ENCODE measurements around the gene ULBP3. TPM values are rescaled to one million over a fixed set of nuclear protein-coding genes. Genes with fewer than 3 reads are reported as not detected.

The ULBP3 gene
- total and polyA plus RNA-seq, 9 of the 15 experiments (the other 6 are each of a cell fraction or from before 2014, with no cell fraction given): 0.25 to 0.33 TPM; not detected in 7

DNA sequence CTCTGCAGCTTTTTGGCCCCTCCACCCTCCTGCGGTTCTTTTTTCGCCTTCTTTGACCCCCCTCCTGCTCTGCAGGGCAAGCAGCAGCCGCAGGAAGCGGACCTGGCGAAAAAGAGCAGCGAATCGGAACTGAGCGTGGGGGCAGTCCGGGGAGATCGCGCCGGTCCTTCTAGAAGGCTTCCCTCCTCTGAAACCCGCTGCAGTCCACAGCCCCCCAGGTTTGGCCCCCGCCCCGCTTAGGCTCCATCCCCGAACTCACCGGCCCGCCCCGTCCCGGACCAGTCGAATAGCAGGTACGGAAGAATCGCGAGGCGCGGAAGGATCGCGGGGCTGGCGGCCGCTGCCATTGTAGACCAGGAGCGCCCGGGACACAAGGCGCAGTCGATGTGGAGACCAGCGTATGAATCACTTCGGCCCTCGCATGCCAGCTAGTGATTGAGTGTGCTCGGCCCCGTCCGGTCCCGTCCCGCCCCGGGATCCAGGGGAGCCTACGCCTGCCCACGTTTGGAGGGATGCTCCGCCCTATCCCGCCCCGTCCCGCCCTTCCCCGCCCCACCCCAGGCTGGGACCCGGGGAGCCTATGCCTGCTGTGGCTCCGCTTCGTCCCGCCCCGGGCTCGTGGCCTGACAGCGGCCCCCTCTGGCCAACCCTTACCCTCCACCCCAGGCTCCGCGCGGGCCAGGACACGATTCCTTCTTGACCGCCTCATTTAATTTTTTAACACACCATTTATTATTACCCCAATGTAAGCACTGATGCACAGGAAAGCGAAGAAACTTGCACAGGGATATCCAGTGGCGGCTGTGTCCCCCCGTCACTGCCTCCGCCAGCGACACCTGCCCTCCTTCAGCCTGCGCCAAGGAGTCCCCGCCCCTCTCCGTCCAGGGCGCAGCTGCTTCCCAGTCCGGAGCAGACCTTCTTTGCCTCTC, at the start of gene ULBP3 (continued):
- peak; percentile 23 for TF ChIP-seq CCNT2 (IDR thresholded peaks at IDR 0.05; ENCODE audit: borderline replicate concordance, extremely low read depth, insufficient read length, low read depth, low read length)

DNA sequence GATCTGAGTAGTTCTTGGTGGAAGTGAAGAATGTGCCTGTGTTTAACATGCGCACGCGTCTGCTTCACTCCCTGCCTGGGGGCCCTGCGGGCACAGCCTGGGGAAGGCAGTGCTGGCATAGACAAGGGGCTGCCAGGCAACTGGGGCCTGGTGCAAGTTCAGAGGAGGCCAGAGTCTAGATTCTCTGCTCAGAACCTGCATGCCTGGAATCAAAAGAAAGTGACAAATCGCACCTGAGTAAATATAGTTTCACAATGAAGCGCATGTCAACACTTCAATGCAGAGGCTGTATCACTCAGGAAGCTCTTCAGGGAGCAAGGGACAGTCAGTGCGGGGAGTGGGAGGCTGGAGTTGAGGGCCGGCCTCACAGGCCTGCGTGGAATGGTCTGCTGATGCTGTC, 49.7 kb upstream of the ULBP3 start:
- intact Hi-C loops (cut with micrococcal nuclease) (no loop called here), in situ Hi-C loops (cut with MboI) (no loop called here)
- no peak overlapping the region for H3K4me3 ChIP-seq
- peak; percentile 16; the same call in 2 of the 3 replicates for ATAC-seq
- H2AFZ ChIP-seq (ENCODE audit: low read depth, low read length): no peak overlapping the region
- no peaks in the 10 kb centered on the region for H3K79me2 ChIP-seq (ENCODE audit: control insufficient read depth, insufficient read depth, low read length)
- H3K27ac ChIP-seq (ENCODE audit: extremely low read depth, low read depth, low read length): no peak overlapping the region
- no peaks in the 10 kb centered on the region for H3K36me3 ChIP-seq (ENCODE audit: control insufficient read depth, insufficient read depth, low read length)
- peaks cover 0 to 5% of the 10 kb centered on the region in 2 experiments; a peak in 1 of 5 replicates for H3K4me1 ChIP-seq (replicated peaks in 1 of 2; ENCODE audit: control insufficient read depth in 2 of 2, insufficient read depth in 2 of 2, low read length in 2 of 2)
- ChIA-PET POLR2A (interaction anchor here (0.8 to 1.3 kb wide), 5 partner anchors 15 to 31 kb away, joined by 3 to 6 read pairs (median 3); no protein-coding TSS in a partner anchor), CTCF (ENCODE audit: low intra/inter-chr PET ratio) (no interaction called here)
- H3K4me2 ChIP-seq (ENCODE audit: insufficient read depth, low read length): no peak overlapping the region
- peak overlapping the region in 1 of 2 experiments; percentile 70; a peak in 1 of 4 replicates for H3K9ac ChIP-seq (ENCODE audit: insufficient read depth in 1 of 2, low read depth in 2 of 2, low read length in 2 of 2)
- H3K9me1 ChIP-seq (ENCODE audit: control insufficient read depth, insufficient read depth, low read length): no peaks in the 10 kb centered on the region
- no peak for DNase-seq (ENCODE audit: extremely low read depth in 1 of 4, low spot score in 3 of 4)
- FAIRE-seq: no peak
- H3K27me3 ChIP-seq (ENCODE audit: control insufficient read depth in 2 of 2, insufficient read depth in 2 of 2, low read length in 2 of 2): peaks cover 9 to 31% of the 10 kb centered on the region in 2 experiments; a peak in 4 of 5 replicates
- WGBS (ENCODE audit: insufficient coverage, low coverage, missing lambda C conversion rate): 25% methylated on average over 9 of the region's 9 CpGs
- BruUV-seq (replicated peaks): no TSS peak
- no peaks in the 10 kb centered on the region for H4K20me1 ChIP-seq (replicated peaks; ENCODE audit: control insufficient read depth, insufficient read depth, low read length)
- no peaks in the 10 kb centered on the region for H3K9me3 ChIP-seq (replicated peaks; ENCODE audit: control insufficient read depth, insufficient read depth, low read depth, low read length)
- TF ChIP-seq MYBL2 (IDR thresholded peaks at IDR 0.05; ENCODE audit: low read depth) (no peak), MYBL2 (CRISPR knock-in tag; IDR thresholded peaks at IDR 0.05; ENCODE audit: borderline replicate concordance) (no peak), NEUROD1 (IDR thresholded peaks at IDR 0.05; ENCODE audit: borderline replicate concordance, low read depth, low read length, partially characterized antibody) (no peak), ZSCAN32 (CRISPR knock-in tag; IDR thresholded peaks at IDR 0.05) (no peak), ZC3H11A (IDR thresholded peaks at IDR 0.05; ENCODE audit: low read depth, low read length) (no peak), HDAC6 (IDR thresholded peaks at IDR 0.05; ENCODE audit: low read depth, low read length) (no peak), POLR2H (tag; IDR thresholded peaks at IDR 0.05; ENCODE audit: low read depth) (no peak), RCOR1 (IDR thresholded peaks at IDR 0.05; ENCODE audit: borderline replicate concordance in 1 of 2, low read depth in 2 of 2, low read length in 2 of 2) (no peak), HDAC8 (tag; IDR thresholded peaks at IDR 0.05) (no peak), ZNF511 (CRISPR knock-in tag; IDR thresholded peaks at IDR 0.05) (no peak), POLR2B (IDR thresholded peaks at IDR 0.05; ENCODE audit: low read depth, partially characterized antibody) (no peak), THRB (CRISPR knock-in tag; conservative IDR thresholded peaks at IDR 0.05) (no peak)
- TF ChIP-seq, protein P1, sequence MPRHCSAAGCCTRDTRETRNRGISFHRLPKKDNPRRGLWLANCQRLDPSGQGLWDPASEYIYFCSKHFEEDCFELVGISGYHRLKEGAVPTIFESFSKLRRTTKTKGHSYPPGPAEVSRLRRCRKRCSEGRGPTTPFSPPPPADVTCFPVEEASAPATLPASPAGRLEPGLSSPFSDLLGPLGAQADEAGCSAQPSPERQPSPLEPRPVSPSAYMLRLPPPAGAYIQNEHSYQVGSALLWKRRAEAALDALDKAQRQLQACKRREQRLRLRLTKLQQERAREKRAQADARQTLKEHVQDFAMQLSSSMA (CRISPR knock-in tag; IDR thresholded peaks at IDR 0.05): no peak
